Measurements from ENCODE around the gene CSF3R. TPM values are rescaled to one million over a fixed set of nuclear protein-coding genes. Genes with fewer than 3 reads are reported as not detected.

Gene CSF3R
- total and polyA plus RNA-seq, 2 experiments from 2014 or later = not detected

DNA sequence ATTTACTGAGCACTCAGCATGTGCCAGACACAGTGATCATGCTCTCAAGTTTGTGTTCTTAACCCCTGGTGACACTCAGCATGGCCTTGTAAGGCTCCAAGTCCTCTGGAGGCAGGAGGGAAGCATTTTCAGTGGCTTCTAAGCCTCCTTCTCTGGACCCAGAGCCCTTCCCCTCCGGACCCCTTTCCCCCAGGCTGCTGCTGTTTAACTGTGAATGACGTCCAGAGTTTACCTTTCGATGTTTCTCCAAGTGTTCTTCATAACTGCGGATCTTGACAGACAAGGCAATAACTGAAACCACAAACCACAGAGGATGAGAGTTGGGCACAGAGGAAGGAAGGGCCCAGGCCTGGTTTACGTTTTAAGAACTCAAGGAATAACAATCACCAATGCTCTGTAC is 25.0 kb downstream of the CSF3R start:
- no peak overlapping the region for H3K27ac ChIP-seq
- DNase-seq = no peak
- in situ Hi-C loops (cut with MboI) = no loop called here
- 93 to 95% methylated on average over 5 of the region's 5 CpGs for WGBS, 2 experiments (ENCODE audit: low coverage in 1 of 2, low lambda C conversion rate in 2 of 2, missing lambda C conversion rate in 2 of 2)
- H3K4me1 ChIP-seq (ENCODE audit: insufficient read depth) = no peaks in the 10 kb centered on the region
- no peaks in the 10 kb centered on the region for H3F3A ChIP-seq (ENCODE audit: insufficient read depth)
- no peak overlapping the region for H3K4me3 ChIP-seq
- no peaks in the 10 kb centered on the region for H3K27me3 ChIP-seq (replicated peaks; ENCODE audit: insufficient read depth)
- peaks cover 22% of the 10 kb centered on the region for H3K36me3 ChIP-seq (ENCODE audit: low read depth)
- H3K9me2 ChIP-seq (ENCODE audit: insufficient read depth) = no peaks in the 10 kb centered on the region
- TF ChIP-seq EZH2phosphoT487 (IDR thresholded peaks at IDR 0.05; ENCODE audit: insufficient read depth, low read depth) (no peak), EZH2 (IDR thresholded peaks at IDR 0.05; ENCODE audit: insufficient read depth, poor library complexity, severe bottlenecking) (no peak)
- H2AFZ ChIP-seq = no peak overlapping the region
- H3K9me3 ChIP-seq (ENCODE audit: low read depth) = no peaks in the 10 kb centered on the region
- no peak overlapping the region for H3K4me2 ChIP-seq (ENCODE audit: unreplicated experiment)
- H4K20me1 ChIP-seq (ENCODE audit: insufficient read depth) = no peaks in the 10 kb centered on the region
- no peaks in the 10 kb centered on the region for H3K79me2 ChIP-seq (ENCODE audit: insufficient read depth)
- no peak overlapping the region for H3K9ac ChIP-seq

DNA sequence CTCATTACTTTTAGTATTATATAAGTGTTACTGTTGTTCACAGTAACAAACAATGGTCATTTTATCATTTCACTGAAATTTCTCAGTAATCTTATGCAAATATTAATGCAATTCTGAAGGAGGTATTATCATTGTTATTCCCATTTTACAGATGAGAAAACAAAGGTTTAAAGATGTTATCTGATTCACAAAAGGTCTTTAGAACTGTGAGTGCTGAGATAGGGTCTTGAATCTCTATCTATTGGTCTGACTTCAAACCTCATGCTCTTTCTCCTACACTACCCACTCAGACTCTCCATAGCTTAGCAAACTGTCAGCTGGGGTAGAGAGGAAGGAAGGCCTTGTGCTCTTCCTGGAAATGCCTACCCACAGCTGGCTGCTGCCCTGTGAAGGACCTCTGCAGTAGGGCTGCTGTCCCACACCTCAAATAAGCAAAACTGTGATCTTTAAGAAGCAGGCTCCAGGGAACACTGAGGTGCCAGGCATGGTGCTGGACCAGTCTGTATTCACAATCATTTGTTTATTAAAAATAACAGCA is 26.3 kb downstream of the CSF3R start:
- Histone ChIP-seq H3K27me3 (replicated peaks; ENCODE audit: insufficient read depth) (no peaks in the 10 kb centered on the region), H3F3A (ENCODE audit: insufficient read depth) (0 out of 2 replicates have a peak, but pooled peaks cover 3% of the 10 kb centered on the region), H3K27ac (no peak overlapping the region), H3K36me3 (ENCODE audit: low read depth) (peaks cover 22% of the 10 kb centered on the region), H3K9me2 (ENCODE audit: insufficient read depth) (no peaks in the 10 kb centered on the region), H3K9me3 (ENCODE audit: low read depth) (no peaks in the 10 kb centered on the region), H3K79me2 (ENCODE audit: insufficient read depth) (no peaks in the 10 kb centered on the region), H2AFZ (no peak overlapping the region), H3K4me1 (ENCODE audit: insufficient read depth) (no peaks in the 10 kb centered on the region), H4K20me1 (ENCODE audit: insufficient read depth) (no peaks in the 10 kb centered on the region), H3K9ac (no peak overlapping the region), H3K4me2 (ENCODE audit: unreplicated experiment) (no peak overlapping the region), H3K4me3 (no peak overlapping the region)
- in situ Hi-C loops (cut with MboI) = no loop called here
- no peak for TF ChIP-seq EZH2 (IDR thresholded peaks at IDR 0.05; ENCODE audit: insufficient read depth, poor library complexity, severe bottlenecking)
- TF ChIP-seq EZH2phosphoT487 (IDR thresholded peaks at IDR 0.05; ENCODE audit: insufficient read depth, low read depth) = no peak
- no peak for DNase-seq

- H3K9ac ChIP-seq = no peak overlapping the region
- no peaks in the 10 kb centered on the region for H3K79me2 ChIP-seq (ENCODE audit: insufficient read depth)
- no peaks in the 10 kb centered on the region for H3K27me3 ChIP-seq (replicated peaks; ENCODE audit: insufficient read depth)
- in situ Hi-C loops (cut with MboI) = no loop called here
- H3K36me3 ChIP-seq (ENCODE audit: low read depth) = peaks cover 22% of the 10 kb centered on the region
- H3K4me3 ChIP-seq = no peak overlapping the region
- H3F3A ChIP-seq (ENCODE audit: insufficient read depth) = 0 out of 2 replicates have a peak, but pooled peaks cover 8% of the 10 kb centered on the region
- H3K27ac ChIP-seq = no peak overlapping the region
- no peaks in the 10 kb centered on the region for H3K4me1 ChIP-seq (ENCODE audit: insufficient read depth)
- 45 to 60% methylated on average over 1 of the region's 1 CpG for WGBS, 2 experiments (ENCODE audit: low coverage in 1 of 2, low lambda C conversion rate in 2 of 2, missing lambda C conversion rate in 2 of 2)
- H3K4me2 ChIP-seq (ENCODE audit: unreplicated experiment) = no peak overlapping the region
- no peak for DNase-seq
- TF ChIP-seq EZH2phosphoT487 (IDR thresholded peaks at IDR 0.05; ENCODE audit: insufficient read depth, low read depth) (no peak), EZH2 (IDR thresholded peaks at IDR 0.05; ENCODE audit: insufficient read depth, poor library complexity, severe bottlenecking) (no peak)
- H3K9me2 ChIP-seq (ENCODE audit: insufficient read depth) = no peaks in the 10 kb centered on the region
- no peak overlapping the region for H2AFZ ChIP-seq
- H4K20me1 ChIP-seq (ENCODE audit: insufficient read depth) = no peaks in the 10 kb centered on the region
- H3K9me3 ChIP-seq (ENCODE audit: low read depth) = no peaks in the 10 kb centered on the region
These were observed 27.3 kb downstream of the CSF3R start for GRCh38 chr1:36455386-36455785.

- TF ChIP-seq EZH2 (IDR thresholded peaks at IDR 0.05; ENCODE audit: insufficient read depth, poor library complexity, severe bottlenecking) (no peak), EZH2phosphoT487 (IDR thresholded peaks at IDR 0.05; ENCODE audit: insufficient read depth, low read depth) (no peak)
- Histone ChIP-seq H3K9me3 (ENCODE audit: low read depth) (no peaks in the 10 kb centered on the region), H3F3A (ENCODE audit: insufficient read depth) (0 out of 2 replicates have a peak, but pooled peaks cover 8% of the 10 kb centered on the region), H3K27me3 (replicated peaks; ENCODE audit: insufficient read depth) (no peaks in the 10 kb centered on the region), H3K4me2 (ENCODE audit: unreplicated experiment) (no peak overlapping the region), H3K79me2 (ENCODE audit: insufficient read depth) (no peaks in the 10 kb centered on the region), H3K4me3 (no peak overlapping the region), H3K9ac (no peak overlapping the region), H4K20me1 (ENCODE audit: insufficient read depth) (no peaks in the 10 kb centered on the region), H3K9me2 (ENCODE audit: insufficient read depth) (no peaks in the 10 kb centered on the region), H3K27ac (no peak overlapping the region), H3K36me3 (ENCODE audit: low read depth) (peaks cover 22% of the 10 kb centered on the region), H3K4me1 (ENCODE audit: insufficient read depth) (no peaks in the 10 kb centered on the region), H2AFZ (no peak overlapping the region)
- no peak for DNase-seq
- WGBS, 2 experiments (ENCODE audit: low coverage in 1 of 2, low lambda C conversion rate in 2 of 2, missing lambda C conversion rate in 2 of 2) = 97 to 99% methylated on average over 6 of the region's 6 CpGs
- in situ Hi-C loops (cut with MboI) = no loop called here
These were observed 28.9 kb downstream of the CSF3R start for GRCh38 chr1:36453600-36454388.
